ENCODE measurements around the gene MYO3B.

Gene MYO3B

GRCh38 chr2:170177950-170178781, at the start of gene MYO3B:
Gene MYO3B, plus strand, starts transcription at chr2:170178147. Its CDS starts 141 bp downstream, at chr2:170178288.
- peak; percentile 8 to 28 for DNase-seq (ENCODE audit: low read depth in 2 of 2)
- no peak for TF ChIP-seq CTCF (IDR thresholded peaks at IDR 0.05; ENCODE audit: low read depth, low read length)
- no peak within 1 kb of the TSS for H3K4me3 ChIP-seq (replicated peaks in 1 of 2; ENCODE audit: low read depth in 2 of 2, low read length in 2 of 2)

- no peak for TF ChIP-seq CTCF (IDR thresholded peaks at IDR 0.05; ENCODE audit: low read depth, low read length)
- DNase-seq (ENCODE audit: low read depth in 2 of 2) = no peak
- H3K4me3 ChIP-seq (replicated peaks in 1 of 2; ENCODE audit: low read depth in 2 of 2, low read length in 2 of 2) = no peak overlapping the region
Observed at GRCh38 chr2:170139276-170139967, 38.5 kb upstream of the MYO3B start.

- TF ChIP-seq CTCF (IDR thresholded peaks at IDR 0.05; ENCODE audit: low read depth, low read length) = no peak
- no peak for DNase-seq (ENCODE audit: low read depth in 2 of 2)
- no peak overlapping the region for H3K4me3 ChIP-seq (replicated peaks in 1 of 2; ENCODE audit: low read depth in 2 of 2, low read length in 2 of 2)
Observed at GRCh38 chr2:170140561-170140960, 37.4 kb upstream of the MYO3B start.

- TF ChIP-seq CTCF (IDR thresholded peaks at IDR 0.05; ENCODE audit: low read depth, low read length) = no peak
- H3K4me3 ChIP-seq (replicated peaks in 1 of 2; ENCODE audit: low read depth in 2 of 2, low read length in 2 of 2) = no peak overlapping the region
- no peak for DNase-seq (ENCODE audit: low read depth in 2 of 2)
Observed at GRCh38 chr2:170141865-170142264, 36.1 kb upstream of the MYO3B start.

- DNase-seq (ENCODE audit: low read depth in 2 of 2) = no peak
- H3K4me3 ChIP-seq (replicated peaks in 1 of 2; ENCODE audit: low read depth in 2 of 2, low read length in 2 of 2) = no peak overlapping the region
- TF ChIP-seq CTCF (IDR thresholded peaks at IDR 0.05; ENCODE audit: low read depth, low read length) = no peak
Observed at GRCh38 chr2:170142502-170142901, 35.4 kb upstream of the MYO3B start.

- no peak for TF ChIP-seq CTCF (IDR thresholded peaks at IDR 0.05; ENCODE audit: low read depth, low read length)
- H3K4me3 ChIP-seq (replicated peaks in 1 of 2; ENCODE audit: low read depth in 2 of 2, low read length in 2 of 2) = no peak overlapping the region
- peak in 1 of 2 donors; percentile 42 for DNase-seq (ENCODE audit: low read depth in 2 of 2)
Observed at GRCh38 chr2:170143045-170143717, 34.8 kb upstream of the MYO3B start.

All from cardiac fibroblast (primary cell).